GM23338 (cell line): ENCODE data around the gene SMYD3. TPM values are rescaled to one million over a fixed set of nuclear protein-coding genes. Genes with fewer than 3 reads are reported as not detected.

Experiments used
- ATAC-seq: fragments of 200-7000 bp; cut with Tn5 transposase; 3 replicates; pipeline ENCODE4 v1.9.1; 2020
- DNase-seq: peaks from one replicate; pipeline ENCODE4 v3.0.0-alpha.2; 2015; ENCODE audit warnings: low spot score
- H2AFZ ChIP-seq: fragments of 200-600 bp; sonication (generic); 2 replicates; pipeline ENCODE4 v1.8.0; 2016; ENCODE audit warnings: antibody characterized with exemption, mild to moderate bottlenecking, moderate library complexity
- H3F3A ChIP-seq: fragments of 200-600 bp; sonication (generic); replicated peaks from 2 replicates; pipeline ENCODE4 v1.8.0; 2017; ENCODE audit warnings: antibody characterized with exemption, mixed run types, low read depth
- H3K27ac ChIP-seq: fragments of 200-600 bp; sonication (generic); 2 replicates; pipeline ENCODE4 v1.6.1; 2016; ENCODE audit warnings: low read depth
- H3K27me3 ChIP-seq: fragments of 200-600 bp; sonication (generic); 2 replicates; pipeline ENCODE4 v1.8.0; 2016; ENCODE audit warnings: mild to moderate bottlenecking, mixed run types, moderate library complexity; ENCODE audit not compliant: insufficient read depth
- H3K36me3 ChIP-seq: fragments of 200-600 bp; sonication (generic); 2 replicates; pipeline ENCODE4 v1.8.0; 2016; ENCODE audit warnings: mild to moderate bottlenecking; ENCODE audit not compliant: insufficient read depth
- H3K4me1 ChIP-seq: fragments of 200-600 bp; sonication (generic); 2 replicates; pipeline ENCODE4 v1.8.0; 2016; ENCODE audit warnings: mild to moderate bottlenecking, moderate library complexity; ENCODE audit not compliant: insufficient read depth
- H3K4me2 ChIP-seq: fragments of 200-600 bp; sonication (generic); 2 replicates; pipeline ENCODE4 v1.7.1; 2017; ENCODE audit warnings: mixed run types
- H3K4me3 ChIP-seq: fragments of 200-600 bp; sonication (generic); 2 replicates; pipeline ENCODE4 v1.6.1; 2016; ENCODE audit warnings: mixed run types
- H3K79me2 ChIP-seq: fragments of 200-600 bp; sonication (generic); replicated peaks from 2 replicates; pipeline ENCODE4 v1.8.0; 2017; ENCODE audit warnings: mild to moderate bottlenecking; ENCODE audit not compliant: insufficient read depth
- H3K9me2 ChIP-seq: fragments of 200-600 bp; sonication (generic); 2 replicates; pipeline ENCODE4 v1.8.0; 2017; ENCODE audit not compliant: insufficient read depth
- H4K20me1 ChIP-seq: fragments of 200-600 bp; sonication (generic); replicated peaks from 2 replicates; pipeline ENCODE4 v1.8.0; 2017; ENCODE audit warnings: mild to moderate bottlenecking; ENCODE audit not compliant: insufficient read depth
- H3K27ac Mint-ChIP-seq: 2 replicates; pipeline ENCODE4 v1.8.0; 2020; ENCODE audit warnings: inconsistent platforms, mild to moderate bottlenecking, moderate library complexity, mixed read lengths
- H3K27me3 Mint-ChIP-seq: 3 replicates; pipeline ENCODE4 v1.8.0; 2022; ENCODE audit warnings: low read depth, mild to moderate bottlenecking, moderate library complexity, mixed read lengths, inconsistent platforms; ENCODE audit not compliant: insufficient read depth, poor library complexity
- H3K36me3 Mint-ChIP-seq: 3 replicates; pipeline ENCODE4 v1.8.0; 2021; ENCODE audit warnings: low read depth, mild to moderate bottlenecking, inconsistent platforms, moderate library complexity, mixed read lengths
- H3K4me1 Mint-ChIP-seq: 3 replicates; pipeline ENCODE4 v1.8.0; 2020; ENCODE audit warnings: mild to moderate bottlenecking, inconsistent platforms, mixed read lengths
- H3K4me3 Mint-ChIP-seq: 3 replicates; pipeline ENCODE4 v1.8.0; 2021; ENCODE audit warnings: moderate library complexity, mild to moderate bottlenecking, inconsistent platforms, mixed read lengths
- H3K9me3 Mint-ChIP-seq: 3 replicates; pipeline ENCODE4 v1.8.0; 2020; ENCODE audit warnings: moderate library complexity, mild to moderate bottlenecking, inconsistent platforms, mixed read lengths
- CREB1 ChIP-seq: fragments of 250-450 bp; sonication (Bioruptor Pico); IDR thresholded peaks from 2 replicates; pipeline ENCODE4 v1.5.0; 2020; ENCODE audit warnings: low read depth, mild to moderate bottlenecking, moderate library complexity
- EZH2 ChIP-seq: fragments of 200-600 bp; sonication (generic); IDR thresholded peaks from one replicate; pipeline ENCODE4 v1.8.0; 2017; ENCODE audit warnings: antibody characterized with exemption, mild to moderate bottlenecking, low read depth; ENCODE audit not compliant: unreplicated experiment
- EZH2phosphoT487 ChIP-seq: fragments of 200-600 bp; sonication (generic); IDR thresholded peaks from one replicate; pipeline ENCODE4 v1.8.1; 2018; ENCODE audit warnings: antibody characterized with exemption; ENCODE audit not compliant: unreplicated experiment
- JUNB ChIP-seq: IDR thresholded peaks from one replicate; pipeline ENCODE4 v1.6.1; 2016; ENCODE audit warnings: antibody characterized with exemption; ENCODE audit not compliant: unreplicated experiment
- POLR2AphosphoS5 ChIP-seq: IDR thresholded peaks from 2 replicates; pipeline ENCODE4 v1.6.1; 2016; ENCODE audit warnings: antibody characterized with exemption, low read depth
- STAT1 ChIP-seq: IDR thresholded peaks from one replicate; pipeline ENCODE4 v1.6.1; 2016; ENCODE audit warnings: antibody characterized with exemption; ENCODE audit not compliant: unreplicated experiment
- polyA plus RNA-seq: library from polyadenylated mRNA; unstranded; fragments of >200 nt; fragmentation: Nextera tagmentation; extraction: Ambion mirVana; gene quantifications from 2 replicates; pipeline ENCODE4 v1.2.1, GENCODE V29; 2016
- total RNA-seq: library from RNA; depleted of rRNA; stranded (reverse); fragments of >200 nt; shearing (Covaris generic); gene quantifications from 2 replicates; pipeline ENCODE4 v1.2.3, GENCODE V29; 2014
- TF ChIP-seq, protein P1 (sequence below), 2 experiments: fragments of 200-600 bp in 1 of 2; sonication (generic) in 1 of 2; conservative IDR thresholded peaks; 2 replicates each; pipeline versions ENCODE4 v1.5.1 to v1.6.1; 2016 to 2017; ENCODE audit warnings: antibody characterized with exemption in 2 of 2, low read depth in 2 of 2, mild to moderate bottlenecking in 2 of 2, moderate library complexity in 1 of 2
- TF ChIP-seq, protein P2 (sequence below): IDR thresholded peaks from 2 replicates; pipeline ENCODE4 v1.6.1; 2016; ENCODE audit warnings: antibody characterized with exemption

SMYD3 gene
- total and polyA plus RNA-seq, 2 experiments from 2014 or later, result 31.8 to 34.4 TPM

DNA sequence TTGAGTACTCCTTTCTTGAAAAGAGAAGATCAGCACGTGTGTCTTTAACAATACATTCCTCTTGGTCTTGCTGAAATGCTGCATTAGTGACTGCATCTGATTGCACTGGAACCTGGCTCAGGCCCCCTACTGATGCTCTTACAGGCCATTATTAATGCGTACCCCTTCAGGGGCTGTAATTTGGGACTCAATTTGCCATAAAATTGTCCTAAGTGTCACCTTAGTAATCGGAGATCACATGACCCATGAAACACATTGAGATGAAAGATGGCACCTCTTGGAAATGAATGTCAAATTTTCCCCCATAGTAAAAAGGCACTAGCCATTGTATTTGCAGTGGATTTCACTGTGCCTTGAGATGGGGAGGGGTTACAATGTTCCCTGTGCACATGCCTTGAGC, 789.0 kb downstream of the SMYD3 start:
- Histone ChIP-seq H3K4me1 (no peaks in the 10 kb centered on the region), H3K9me2 (peaks cover 13% of the 10 kb centered on the region; the same call in 1 of the 2 replicates), H4K20me1 (no peaks in the 10 kb centered on the region), H2AFZ (no peak overlapping the region), H3K79me2 (no peaks in the 10 kb centered on the region), H3K36me3 (no peaks in the 10 kb centered on the region), H3K4me3 (no peak overlapping the region), H3F3A (no peaks in the 10 kb centered on the region), H3K27ac (no peak overlapping the region), H3K27me3 (no peaks in the 10 kb centered on the region), H3K4me2 (no peak overlapping the region)
- no peaks in the 10 kb centered on the region; the same call in 2 of the 3 replicates for H3K36me3 Mint-ChIP-seq
- H3K4me3 Mint-ChIP-seq, result no peak overlapping the region
- peaks cover 8% of the 10 kb centered on the region for H3K27me3 Mint-ChIP-seq
- H3K9me3 Mint-ChIP-seq, result no peaks in the 10 kb centered on the region
- DNase-seq (no peak), ATAC-seq (no peak)
- H3K27ac Mint-ChIP-seq, result no peak overlapping the region
- peaks cover 6% of the 10 kb centered on the region; the same call in 2 of the 3 replicates for H3K4me1 Mint-ChIP-seq
- TF ChIP-seq, protein P1, sequence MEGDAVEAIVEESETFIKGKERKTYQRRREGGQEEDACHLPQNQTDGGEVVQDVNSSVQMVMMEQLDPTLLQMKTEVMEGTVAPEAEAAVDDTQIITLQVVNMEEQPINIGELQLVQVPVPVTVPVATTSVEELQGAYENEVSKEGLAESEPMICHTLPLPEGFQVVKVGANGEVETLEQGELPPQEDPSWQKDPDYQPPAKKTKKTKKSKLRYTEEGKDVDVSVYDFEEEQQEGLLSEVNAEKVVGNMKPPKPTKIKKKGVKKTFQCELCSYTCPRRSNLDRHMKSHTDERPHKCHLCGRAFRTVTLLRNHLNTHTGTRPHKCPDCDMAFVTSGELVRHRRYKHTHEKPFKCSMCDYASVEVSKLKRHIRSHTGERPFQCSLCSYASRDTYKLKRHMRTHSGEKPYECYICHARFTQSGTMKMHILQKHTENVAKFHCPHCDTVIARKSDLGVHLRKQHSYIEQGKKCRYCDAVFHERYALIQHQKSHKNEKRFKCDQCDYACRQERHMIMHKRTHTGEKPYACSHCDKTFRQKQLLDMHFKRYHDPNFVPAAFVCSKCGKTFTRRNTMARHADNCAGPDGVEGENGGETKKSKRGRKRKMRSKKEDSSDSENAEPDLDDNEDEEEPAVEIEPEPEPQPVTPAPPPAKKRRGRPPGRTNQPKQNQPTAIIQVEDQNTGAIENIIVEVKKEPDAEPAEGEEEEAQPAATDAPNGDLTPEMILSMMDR (conservative IDR thresholded peaks at IDR 0.05; ENCODE audit: low read depth in 2 of 2), result no peak
- TF ChIP-seq JUNB (no peak), POLR2AphosphoS5 (no peak), CREB1 (CRISPR knock-in tag) (no peak), EZH2 (no peak), STAT1 (no peak)

DNA sequence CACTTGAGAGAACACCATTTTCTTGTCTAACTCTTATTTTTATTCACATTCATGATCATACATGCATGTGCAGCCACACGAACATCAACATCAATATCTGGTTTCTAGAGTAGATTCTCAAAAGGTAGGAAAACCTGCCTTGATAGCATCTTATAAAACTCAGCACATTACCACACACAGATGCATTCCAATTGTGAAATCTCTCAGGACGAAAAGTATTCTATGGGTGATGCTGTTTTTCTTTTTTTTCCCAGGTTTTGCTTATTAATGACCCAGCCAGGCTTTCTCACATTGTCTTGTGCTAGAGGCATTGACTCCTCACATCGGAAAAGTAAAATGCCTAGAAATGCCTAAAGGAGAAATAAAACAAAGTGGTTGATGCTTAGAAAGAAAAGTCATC, 789.5 kb downstream of the SMYD3 start:
- no peak for ATAC-seq
- Mint-ChIP-seq H3K36me3 (no peaks in the 10 kb centered on the region), H3K27me3 (peaks cover 8% of the 10 kb centered on the region), H3K9me3 (no peaks in the 10 kb centered on the region), H3K27ac (no peak overlapping the region), H3K4me3 (no peak overlapping the region), H3K4me1 (peaks cover 6% of the 10 kb centered on the region; the same call in 2 of the 3 replicates)
- no peak overlapping the region for H3K4me3 ChIP-seq
- no peaks in the 10 kb centered on the region for H3K4me1 ChIP-seq
- H3K36me3 ChIP-seq, result no peaks in the 10 kb centered on the region
- TF ChIP-seq, protein P2, sequence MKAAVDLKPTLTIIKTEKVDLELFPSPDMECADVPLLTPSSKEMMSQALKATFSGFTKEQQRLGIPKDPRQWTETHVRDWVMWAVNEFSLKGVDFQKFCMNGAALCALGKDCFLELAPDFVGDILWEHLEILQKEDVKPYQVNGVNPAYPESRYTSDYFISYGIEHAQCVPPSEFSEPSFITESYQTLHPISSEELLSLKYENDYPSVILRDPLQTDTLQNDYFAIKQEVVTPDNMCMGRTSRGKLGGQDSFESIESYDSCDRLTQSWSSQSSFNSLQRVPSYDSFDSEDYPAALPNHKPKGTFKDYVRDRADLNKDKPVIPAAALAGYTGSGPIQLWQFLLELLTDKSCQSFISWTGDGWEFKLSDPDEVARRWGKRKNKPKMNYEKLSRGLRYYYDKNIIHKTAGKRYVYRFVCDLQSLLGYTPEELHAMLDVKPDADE, result no peak
- TF ChIP-seq STAT1, result no peak
- no peak for TF ChIP-seq EZH2phosphoT487
- peaks cover 13% of the 10 kb centered on the region; the same call in 1 of the 2 replicates for H3K9me2 ChIP-seq
- no peak overlapping the region for H3K27ac ChIP-seq
- no peaks in the 10 kb centered on the region for H3K27me3 ChIP-seq
- H2AFZ ChIP-seq, result no peak overlapping the region
- no peaks in the 10 kb centered on the region for H4K20me1 ChIP-seq
- H3F3A ChIP-seq, result no peaks in the 10 kb centered on the region
- no peaks in the 10 kb centered on the region for H3K79me2 ChIP-seq
- H3K4me2 ChIP-seq, result no peak overlapping the region
- no peak for DNase-seq

DNA sequence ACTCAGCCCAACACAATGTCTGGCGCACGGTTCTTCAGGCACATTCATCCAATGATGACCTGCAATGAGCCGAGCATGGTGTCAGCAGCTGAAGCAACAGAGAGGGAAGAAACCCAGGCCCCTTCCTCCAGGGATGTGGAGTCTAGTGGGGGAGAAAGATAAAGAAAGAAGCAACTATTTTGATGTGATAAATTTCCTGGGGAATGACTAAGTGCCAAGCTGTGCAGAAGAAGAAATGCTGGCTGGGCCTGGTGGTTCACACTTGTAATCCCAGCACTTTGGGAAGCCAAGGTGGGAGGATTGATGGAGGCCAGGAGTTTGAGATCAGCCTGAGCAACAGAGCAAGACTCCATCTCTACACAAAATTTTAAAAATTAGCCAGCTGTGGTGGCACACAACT, 790.5 kb downstream of the SMYD3 start:
- H3K4me3 ChIP-seq, result no peak overlapping the region
- Mint-ChIP-seq H3K27me3 (peaks cover 8% of the 10 kb centered on the region), H3K9me3 (no peaks in the 10 kb centered on the region), H3K27ac (no peak overlapping the region), H3K36me3 (no peaks in the 10 kb centered on the region), H3K4me3 (no peak overlapping the region), H3K4me1 (peaks cover 13% of the 10 kb centered on the region; the same call in 2 of the 3 replicates)
- no peaks in the 10 kb centered on the region for H3K4me1 ChIP-seq
- no peaks in the 10 kb centered on the region for H3K27me3 ChIP-seq
- H3K36me3 ChIP-seq, result no peaks in the 10 kb centered on the region
- ATAC-seq (no peak), DNase-seq (no peak)
- no peak for TF ChIP-seq EZH2
- no peak for TF ChIP-seq JUNB
- no peak for TF ChIP-seq POLR2AphosphoS5
- no peak overlapping the region for H3K4me2 ChIP-seq
- H3K9me2 ChIP-seq, result peaks cover 13% of the 10 kb centered on the region; the same call in 1 of the 2 replicates
- H3F3A ChIP-seq, result no peaks in the 10 kb centered on the region
- H3K27ac ChIP-seq, result no peak overlapping the region
- H4K20me1 ChIP-seq, result no peaks in the 10 kb centered on the region
- no peak overlapping the region for H2AFZ ChIP-seq
- H3K79me2 ChIP-seq, result no peaks in the 10 kb centered on the region
